ENCODE results near the gene AUTS2.
"Not testable (repeated sequence)": the region's sequence is repeated elsewhere in the genome, so short reads cannot be mapped to it uniquely, and the experiment has no call there.

AUTS2 gene

DNA sequence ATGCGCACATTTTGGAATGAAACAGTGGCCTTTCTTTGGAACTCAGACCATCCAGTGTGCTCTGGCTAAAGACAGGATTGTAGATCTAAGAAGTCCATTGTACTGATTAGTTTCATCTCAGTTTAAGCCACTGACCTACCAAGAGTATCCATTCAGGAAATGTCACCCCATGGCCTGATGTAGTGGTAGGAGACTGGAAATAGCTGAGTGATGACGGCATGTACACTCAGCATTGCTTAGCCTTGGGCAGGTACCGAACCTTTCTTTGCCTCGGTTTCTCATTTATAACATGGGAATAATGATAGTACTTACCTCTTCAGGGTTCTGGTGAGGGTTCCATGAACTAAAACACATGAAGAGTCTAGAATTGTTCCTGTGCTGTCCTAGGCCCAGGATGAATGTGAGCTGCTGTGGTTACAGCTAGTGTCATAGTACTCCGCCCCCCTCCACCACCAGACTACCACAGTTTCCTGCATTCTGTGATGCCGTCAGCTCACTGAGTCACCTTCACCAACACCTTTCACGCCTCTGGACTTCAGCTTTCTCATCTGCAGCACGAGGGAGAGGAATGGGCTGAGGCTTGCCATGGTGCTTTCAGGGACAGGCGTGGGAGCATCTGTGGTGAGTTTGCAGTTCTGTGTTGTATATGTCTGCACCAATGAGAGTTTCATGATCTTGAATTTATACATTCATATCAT is 1049.7 kb downstream of the AUTS2 start:
- TF ChIP-seq, protein P1, sequence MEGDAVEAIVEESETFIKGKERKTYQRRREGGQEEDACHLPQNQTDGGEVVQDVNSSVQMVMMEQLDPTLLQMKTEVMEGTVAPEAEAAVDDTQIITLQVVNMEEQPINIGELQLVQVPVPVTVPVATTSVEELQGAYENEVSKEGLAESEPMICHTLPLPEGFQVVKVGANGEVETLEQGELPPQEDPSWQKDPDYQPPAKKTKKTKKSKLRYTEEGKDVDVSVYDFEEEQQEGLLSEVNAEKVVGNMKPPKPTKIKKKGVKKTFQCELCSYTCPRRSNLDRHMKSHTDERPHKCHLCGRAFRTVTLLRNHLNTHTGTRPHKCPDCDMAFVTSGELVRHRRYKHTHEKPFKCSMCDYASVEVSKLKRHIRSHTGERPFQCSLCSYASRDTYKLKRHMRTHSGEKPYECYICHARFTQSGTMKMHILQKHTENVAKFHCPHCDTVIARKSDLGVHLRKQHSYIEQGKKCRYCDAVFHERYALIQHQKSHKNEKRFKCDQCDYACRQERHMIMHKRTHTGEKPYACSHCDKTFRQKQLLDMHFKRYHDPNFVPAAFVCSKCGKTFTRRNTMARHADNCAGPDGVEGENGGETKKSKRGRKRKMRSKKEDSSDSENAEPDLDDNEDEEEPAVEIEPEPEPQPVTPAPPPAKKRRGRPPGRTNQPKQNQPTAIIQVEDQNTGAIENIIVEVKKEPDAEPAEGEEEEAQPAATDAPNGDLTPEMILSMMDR (IDR thresholded peaks at IDR 0.05; ENCODE audit: low read depth, low read length, missing control alignments), result no peak
- no peak overlapping the region for H3K4me3 ChIP-seq (ENCODE audit: low read depth, low read length)
- in situ Hi-C loops (cut with HindIII; ENCODE audit: low sequenced_read_pairs), result no loop called here
- peak; percentile 28 for DNase-seq (ENCODE audit: low read depth)

DNA sequence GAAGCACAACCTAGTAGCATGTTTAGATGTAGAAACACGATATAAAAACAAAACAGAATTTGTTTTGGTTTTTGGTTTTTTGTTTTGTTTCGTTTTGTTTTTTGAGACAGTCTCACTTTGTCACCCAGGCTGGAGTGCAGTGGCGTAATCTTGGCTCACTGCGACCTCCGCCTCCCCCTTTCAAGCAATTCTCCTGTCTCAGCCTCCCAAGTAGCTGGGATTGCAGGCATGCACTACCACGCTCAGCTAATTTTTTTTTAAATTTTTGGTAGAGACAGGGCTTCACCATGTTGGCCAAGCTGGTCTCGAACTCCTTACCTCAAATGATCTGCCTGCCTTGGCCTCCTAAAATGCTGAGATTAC is 1050.2 kb downstream of the AUTS2 start:
- in situ Hi-C loops (cut with HindIII; ENCODE audit: low sequenced_read_pairs); DNase-seq (ENCODE audit: low read depth): not testable (repeated sequence)

DNA sequence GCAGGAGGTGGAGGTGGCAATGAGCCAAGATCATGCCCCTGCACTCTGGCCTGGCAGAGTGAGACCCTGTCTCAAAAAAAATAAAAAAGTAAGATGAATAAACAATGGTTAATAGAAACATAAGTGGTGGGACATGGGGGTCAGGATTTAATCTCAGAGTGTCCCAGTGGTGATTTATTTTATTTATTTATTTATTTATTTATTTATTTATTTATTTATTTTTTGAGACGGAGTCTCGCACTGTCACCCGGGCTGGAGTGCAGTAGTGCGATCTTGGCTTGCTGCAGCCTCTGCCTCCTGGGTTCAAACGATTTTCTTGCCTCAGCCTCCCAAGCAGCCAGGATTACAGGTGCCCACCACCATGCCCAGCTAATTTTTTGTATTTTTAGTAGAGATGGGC is 1051.0 kb downstream of the AUTS2 start:
- TF ChIP-seq, protein P1 (IDR thresholded peaks at IDR 0.05; ENCODE audit: low read depth, low read length, missing control alignments), result no peak
- H3K4me3 ChIP-seq (ENCODE audit: low read depth, low read length), result no peak overlapping the region
- in situ Hi-C loops (cut with HindIII; ENCODE audit: low sequenced_read_pairs), result no loop called here
- DNase-seq (ENCODE audit: low read depth), result no peak

More for the DNA sequence above, 1050.2 kb downstream of the AUTS2 start:
- not testable (repeated sequence) for H3K4me3 ChIP-seq (ENCODE audit: low read depth, low read length)

DNA sequence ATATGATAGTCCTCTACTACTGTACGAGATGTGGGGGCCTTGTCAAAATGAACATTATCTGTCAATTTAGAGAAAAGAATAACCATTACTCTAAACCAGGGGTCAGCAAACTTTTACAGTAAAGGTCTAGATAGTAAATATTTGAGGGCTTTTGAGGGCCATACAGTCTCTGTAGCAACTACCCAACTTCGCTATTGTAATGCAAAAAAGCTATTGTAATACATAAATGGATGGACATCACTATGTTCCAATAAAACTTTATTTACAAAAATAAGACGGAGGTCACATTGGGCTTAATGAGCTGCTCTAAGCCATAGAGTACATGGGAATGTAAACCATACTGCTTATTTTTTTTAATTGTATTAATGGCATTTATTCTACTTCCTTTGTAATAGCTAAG is 1055.9 kb downstream of the AUTS2 start:
- TF ChIP-seq, protein P1 (IDR thresholded peaks at IDR 0.05; ENCODE audit: low read depth, low read length, missing control alignments), result no peak
- no peak overlapping the region for H3K4me3 ChIP-seq (ENCODE audit: low read depth, low read length)
- in situ Hi-C loops (cut with HindIII; ENCODE audit: low sequenced_read_pairs), result no loop called here
- no peak for DNase-seq (ENCODE audit: low read depth)

DNA sequence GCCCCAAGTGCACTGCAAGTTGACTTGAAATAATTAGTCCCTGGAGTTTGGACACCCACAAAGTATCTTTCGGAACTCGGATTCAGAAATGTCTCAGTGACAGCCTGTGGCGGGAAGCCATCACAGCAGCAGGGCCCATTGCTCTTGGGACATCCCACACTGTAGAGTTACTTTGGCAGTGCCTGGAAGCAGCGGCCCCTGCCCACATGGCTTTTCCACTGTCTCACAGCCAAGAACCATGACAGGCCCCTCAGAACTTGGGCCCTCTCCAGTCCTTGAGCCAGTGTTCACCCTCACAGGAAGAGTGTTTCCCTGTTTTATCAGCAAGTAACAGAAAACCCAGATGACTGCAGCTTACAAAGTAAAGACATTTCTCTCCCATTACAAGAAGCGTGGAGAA is 1056.7 kb downstream of the AUTS2 start:
- DNase-seq (ENCODE audit: low read depth), result no peak
- TF ChIP-seq, protein P1 (IDR thresholded peaks at IDR 0.05; ENCODE audit: low read depth, low read length, missing control alignments), result no peak
- in situ Hi-C loops (cut with HindIII; ENCODE audit: low sequenced_read_pairs), result no loop called here
- no peak overlapping the region for H3K4me3 ChIP-seq (ENCODE audit: low read depth, low read length)

DNA sequence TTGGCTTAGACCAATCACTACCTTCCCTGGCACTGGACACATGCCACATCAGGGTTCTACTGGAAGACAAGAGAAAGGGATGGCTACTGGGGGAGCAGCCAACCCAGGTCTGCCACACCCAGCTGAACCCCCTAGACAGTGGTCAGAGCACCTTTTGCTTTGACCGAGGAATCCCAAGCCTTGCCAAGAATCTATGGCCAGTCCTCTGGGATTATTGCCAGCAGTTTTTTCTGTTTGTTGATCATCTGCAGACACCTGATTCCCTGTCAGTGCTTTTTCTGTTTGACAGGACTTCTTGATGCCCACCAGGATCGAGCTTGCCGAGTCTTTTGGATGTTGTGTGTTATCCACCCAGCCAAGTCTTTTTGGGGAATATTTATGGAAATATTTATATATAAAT is 1057.4 kb downstream of the AUTS2 start:
- DNase-seq (ENCODE audit: low read depth), result no peak
- in situ Hi-C loops (cut with HindIII; ENCODE audit: low sequenced_read_pairs), result no loop called here
- H3K4me3 ChIP-seq (ENCODE audit: low read depth, low read length), result no peak overlapping the region
- TF ChIP-seq, protein P1 (IDR thresholded peaks at IDR 0.05; ENCODE audit: low read depth, low read length, missing control alignments), result no peak

DNA sequence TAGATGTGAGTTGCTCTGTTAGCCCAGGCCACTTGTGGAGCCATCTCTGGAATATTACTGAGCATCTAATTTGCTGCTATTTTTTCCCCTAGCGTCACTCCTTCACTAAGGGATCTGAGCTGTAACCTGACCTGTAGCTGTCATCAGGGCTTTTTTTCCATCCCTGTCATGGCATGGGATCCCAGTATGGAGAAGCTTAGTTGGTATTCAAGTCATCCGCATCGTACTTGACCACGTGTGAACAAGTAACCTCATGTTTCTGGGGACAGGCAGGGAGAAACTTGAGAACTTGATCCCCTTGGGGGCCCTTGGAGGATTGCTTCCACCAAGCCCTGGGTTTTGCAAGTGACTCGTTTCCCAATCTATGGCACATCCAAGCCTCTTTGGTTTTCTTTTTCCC is 1059.3 kb downstream of the AUTS2 start:
- DNase-seq (ENCODE audit: low read depth), result no peak
- TF ChIP-seq, protein P1 (IDR thresholded peaks at IDR 0.05; ENCODE audit: low read depth, low read length, missing control alignments), result no peak
- H3K4me3 ChIP-seq (ENCODE audit: low read depth, low read length), result no peak overlapping the region
- in situ Hi-C loops (cut with HindIII; ENCODE audit: low sequenced_read_pairs), result no loop called here
